Fibroblast of skin of abdomen (primary cell): ENCODE data around the gene C13orf46.
A peak's percentile ranks its signal among the peaks of the same experiment; 100 is the strongest.

ENCODE experiments used
- DNase-seq: peaks from one replicate; pipeline ENCODE4 v3.0.0-alpha.2; 2013

Gene C13orf46

GRCh38 chr13:113953561-113953960 is 20.3 kb downstream of the C13orf46 start:
- no peak for DNase-seq

GRCh38 chr13:113952983-113953520 is 20.8 kb downstream of the C13orf46 start:
- DNase-seq = no peak

- DNase-seq = no peak
Observed at GRCh38 chr13:113952151-113952982, 21.5 kb downstream of the C13orf46 start.

GRCh38 chr13:113951246-113951999 is 22.5 kb downstream of the C13orf46 start:
- peak; percentile 67 for DNase-seq

GRCh38 chr13:113950451-113951245 is 23.2 kb downstream of the C13orf46 start:
- DNase-seq = no peak

GRCh38 chr13:113949546-113949945 is 24.3 kb downstream of the C13orf46 start:
- DNase-seq = no peak

- DNase-seq = no peak
Observed at GRCh38 chr13:113948034-113948742, 25.7 kb downstream of the C13orf46 start.

GRCh38 chr13:113947311-113948033 is 26.4 kb downstream of the C13orf46 start:
- DNase-seq = peak; percentile 64

- no peak for DNase-seq
Observed at GRCh38 chr13:113946409-113947181, 27.3 kb downstream of the C13orf46 start.

GRCh38 chr13:113945857-113946408 is 27.9 kb downstream of the C13orf46 start:
- DNase-seq = no peak

- DNase-seq = no peak
Observed at GRCh38 chr13:113943821-113944565, 29.9 kb downstream of the C13orf46 start.

- no peak for DNase-seq
Observed at GRCh38 chr13:113942591-113943103, 31.2 kb downstream of the C13orf46 start.

- peak; percentile 35 for DNase-seq
Observed at GRCh38 chr13:113941571-113942191, 32.2 kb downstream of the C13orf46 start.

- DNase-seq = no peak
Observed at GRCh38 chr13:113939944-113940297, 34.0 kb downstream of the C13orf46 start.

GRCh38 chr13:113939129-113939943 is 34.5 kb downstream of the C13orf46 start:
- no peak for DNase-seq

- no peak for DNase-seq
Observed at GRCh38 chr13:113938716-113939115, 35.2 kb downstream of the C13orf46 start.

- DNase-seq = no peak
Observed at GRCh38 chr13:113938246-113938645, 35.6 kb downstream of the C13orf46 start.
